Testis (tissue), 2 donors: ENCODE measurements around the gene C1orf53.

Experiments
- POLR2A ChIP-seq: fragments of 450-650 bp; IDR thresholded peaks from one replicate; pipeline ENCODE4 v1.6.1; 2017; ENCODE audit warnings: antibody characterized with exemption, mild to moderate bottlenecking, moderate library complexity
- TF ChIP-seq, protein P1 (sequence below), 3 experiments: fragments of 450-650 bp in 2 of 3; fragments of 200-600 bp in 1 of 3; sonication (generic) in 1 of 3; IDR thresholded peaks; one replicate each; pipeline ENCODE4 v1.5.1; 2016 to 2019; ENCODE audit warnings: antibody characterized with exemption in 3 of 3, mild to moderate bottlenecking in 2 of 3, moderate library complexity in 1 of 3

DNA sequence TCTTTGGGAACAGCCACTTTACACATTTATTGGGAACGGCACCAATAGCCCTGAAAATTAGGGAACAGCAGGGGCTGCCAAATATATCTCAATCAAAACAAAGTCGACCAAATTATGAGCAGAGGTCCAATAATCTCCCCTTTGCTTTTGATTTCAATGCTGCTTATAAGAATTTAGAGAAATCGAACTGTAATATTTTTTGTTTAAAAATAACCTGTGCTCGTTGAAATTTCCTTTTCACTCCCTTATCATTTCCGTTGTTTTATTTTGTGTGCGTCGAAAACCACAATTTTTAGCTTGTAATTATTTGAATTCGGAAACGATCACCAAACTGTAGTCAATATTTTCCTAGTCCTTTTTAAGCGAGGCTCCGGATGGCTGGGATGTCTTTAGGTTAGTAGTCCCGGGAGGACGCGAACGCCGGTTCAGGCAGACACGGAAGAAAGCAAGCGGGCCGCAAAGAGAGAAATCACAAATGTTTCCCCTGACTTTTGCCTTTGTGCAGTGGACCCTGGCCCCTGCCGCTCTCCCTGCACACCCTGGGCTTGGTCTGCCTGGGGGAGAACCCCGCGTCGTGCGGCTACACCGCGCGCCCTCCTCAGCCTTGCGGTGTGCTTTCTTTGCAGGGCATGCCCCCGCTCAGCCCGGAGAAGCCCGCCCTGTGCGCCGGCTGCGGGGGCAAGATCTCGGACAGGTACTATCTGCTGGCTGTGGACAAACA is 17.1 kb downstream of the C1orf53 start:
- no peak for TF ChIP-seq POLR2A
- TF ChIP-seq, protein P1, sequence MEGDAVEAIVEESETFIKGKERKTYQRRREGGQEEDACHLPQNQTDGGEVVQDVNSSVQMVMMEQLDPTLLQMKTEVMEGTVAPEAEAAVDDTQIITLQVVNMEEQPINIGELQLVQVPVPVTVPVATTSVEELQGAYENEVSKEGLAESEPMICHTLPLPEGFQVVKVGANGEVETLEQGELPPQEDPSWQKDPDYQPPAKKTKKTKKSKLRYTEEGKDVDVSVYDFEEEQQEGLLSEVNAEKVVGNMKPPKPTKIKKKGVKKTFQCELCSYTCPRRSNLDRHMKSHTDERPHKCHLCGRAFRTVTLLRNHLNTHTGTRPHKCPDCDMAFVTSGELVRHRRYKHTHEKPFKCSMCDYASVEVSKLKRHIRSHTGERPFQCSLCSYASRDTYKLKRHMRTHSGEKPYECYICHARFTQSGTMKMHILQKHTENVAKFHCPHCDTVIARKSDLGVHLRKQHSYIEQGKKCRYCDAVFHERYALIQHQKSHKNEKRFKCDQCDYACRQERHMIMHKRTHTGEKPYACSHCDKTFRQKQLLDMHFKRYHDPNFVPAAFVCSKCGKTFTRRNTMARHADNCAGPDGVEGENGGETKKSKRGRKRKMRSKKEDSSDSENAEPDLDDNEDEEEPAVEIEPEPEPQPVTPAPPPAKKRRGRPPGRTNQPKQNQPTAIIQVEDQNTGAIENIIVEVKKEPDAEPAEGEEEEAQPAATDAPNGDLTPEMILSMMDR (IDR thresholded peaks at IDR 0.05), result no peak
